HG03108 (cell line): ENCODE data around the gene C8A.

ENCODE experiments used
- ATAC-seq: cut with Tn5 transposase; IDR thresholded peaks from one replicate; pipeline ENCODE4 v1.9.1; 2021; ENCODE audit warnings: moderate library complexity; ENCODE audit not compliant: unreplicated experiment

The C8A gene

DNA sequence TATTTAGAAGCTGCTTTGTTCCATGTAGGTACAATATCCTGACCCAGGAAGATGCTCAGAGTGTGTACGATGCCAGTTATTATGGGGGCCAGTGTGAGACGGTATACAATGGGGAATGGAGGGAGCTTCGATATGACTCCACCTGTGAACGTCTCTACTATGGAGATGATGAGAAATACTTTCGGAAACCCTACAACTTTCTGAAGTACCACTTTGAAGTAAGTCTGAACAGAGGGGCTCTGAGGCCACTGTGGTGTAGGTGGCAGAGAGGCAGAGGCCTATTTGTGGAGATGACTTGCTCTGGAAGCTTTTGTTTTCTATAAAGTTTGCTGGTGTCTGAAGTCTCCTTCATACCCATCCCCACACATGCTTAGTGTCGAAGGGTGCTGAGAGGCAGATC lies 26.8 kb downstream of the C8A start:
- ATAC-seq: no peak

DNA sequence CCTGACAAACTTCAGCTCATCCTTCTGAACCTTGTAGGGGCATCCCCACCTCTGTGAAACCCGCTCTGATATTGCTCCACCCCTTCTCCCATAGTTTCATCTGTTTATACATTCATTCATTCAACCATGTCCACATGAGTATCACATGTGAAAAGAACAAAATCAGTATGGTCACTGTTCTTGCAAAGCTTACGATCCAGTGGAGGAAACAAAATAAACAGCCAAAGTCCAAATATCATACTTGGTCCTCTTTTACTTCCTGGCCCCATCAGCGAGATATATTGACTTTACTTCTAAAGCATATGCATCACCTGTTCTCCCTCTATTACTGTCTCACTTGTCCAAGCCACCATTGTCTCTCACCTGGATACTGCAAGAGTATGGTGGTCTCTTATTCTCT lies 35.6 kb downstream of the C8A start:
- ATAC-seq: no peak

DNA sequence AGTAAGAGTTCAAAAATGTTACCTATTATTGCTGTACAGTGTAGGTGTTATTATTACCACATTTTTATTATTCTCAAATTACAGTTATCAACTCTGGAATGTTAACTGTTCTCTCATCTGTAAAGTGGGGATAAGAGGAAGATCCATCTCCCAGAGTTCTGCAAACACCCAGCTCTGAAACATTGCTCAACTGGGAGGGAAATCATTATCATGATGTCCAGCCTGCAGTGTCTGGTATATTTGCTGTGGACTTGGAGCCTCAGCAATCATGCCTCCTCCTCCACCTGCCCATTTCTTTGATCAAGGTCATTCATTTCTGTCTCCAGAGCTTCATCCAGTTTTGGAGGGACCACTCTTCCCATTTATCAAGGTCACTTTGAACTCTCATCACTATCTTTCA lies 39.4 kb downstream of the C8A start:
- ATAC-seq: no peak

DNA sequence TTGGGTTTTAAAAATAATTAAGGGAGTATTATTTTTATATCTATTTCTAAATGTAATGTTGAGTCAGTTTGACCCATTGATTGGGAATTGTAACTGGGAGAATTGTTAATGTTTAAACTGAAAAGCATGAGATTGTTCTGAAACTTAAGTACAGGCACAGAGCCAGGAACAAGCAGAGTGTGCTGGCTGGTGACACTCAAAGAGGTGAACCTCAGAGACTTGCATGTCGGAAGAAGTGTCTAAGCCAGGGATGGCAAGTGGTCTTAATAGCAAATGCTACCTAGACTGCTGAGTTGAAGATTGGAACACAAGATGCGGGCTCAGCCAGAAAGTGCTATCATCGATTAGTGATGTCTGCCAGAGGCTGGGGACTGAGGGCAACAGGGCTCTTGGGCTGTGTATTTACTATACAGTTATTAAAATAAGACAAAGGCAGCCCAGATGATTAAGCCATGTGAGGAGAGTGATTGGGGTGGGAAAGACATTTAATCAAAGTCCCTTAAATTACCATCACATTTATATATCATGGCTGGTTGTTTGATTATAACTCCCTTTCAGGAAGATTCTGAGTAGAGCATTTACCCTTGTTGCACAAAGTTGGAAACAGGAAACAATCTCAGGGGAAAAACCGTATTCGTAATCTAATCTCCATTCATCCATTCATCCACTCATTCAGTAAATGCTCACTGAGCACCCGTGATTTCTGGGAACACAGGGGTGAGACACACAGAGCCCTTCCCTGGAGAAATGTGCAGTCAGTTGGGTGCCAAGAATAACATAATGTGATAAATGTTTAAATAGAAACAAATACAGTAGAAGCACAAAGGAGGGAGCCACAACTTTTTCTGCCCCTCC lies 42.8 kb downstream of the C8A start:
- ATAC-seq: no peak

DNA sequence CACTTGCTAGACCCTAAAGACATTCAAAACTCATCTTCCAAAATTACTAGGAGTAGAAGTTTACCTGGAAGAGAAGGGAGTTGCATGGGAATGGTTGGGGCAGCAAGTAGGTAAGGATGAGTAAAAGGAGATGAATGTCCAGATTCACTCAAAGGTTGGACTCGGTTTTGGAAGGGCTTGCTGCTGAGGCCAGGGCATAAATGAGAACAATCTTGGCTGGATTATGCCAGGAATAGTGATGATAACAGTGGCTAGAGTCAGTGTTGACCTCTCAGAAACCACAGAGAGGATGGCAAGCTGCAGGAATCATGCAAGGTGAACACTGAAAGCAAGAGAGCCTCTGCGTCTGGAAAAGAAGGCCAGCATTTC lies 43.4 kb downstream of the C8A start:
- no peak for ATAC-seq

DNA sequence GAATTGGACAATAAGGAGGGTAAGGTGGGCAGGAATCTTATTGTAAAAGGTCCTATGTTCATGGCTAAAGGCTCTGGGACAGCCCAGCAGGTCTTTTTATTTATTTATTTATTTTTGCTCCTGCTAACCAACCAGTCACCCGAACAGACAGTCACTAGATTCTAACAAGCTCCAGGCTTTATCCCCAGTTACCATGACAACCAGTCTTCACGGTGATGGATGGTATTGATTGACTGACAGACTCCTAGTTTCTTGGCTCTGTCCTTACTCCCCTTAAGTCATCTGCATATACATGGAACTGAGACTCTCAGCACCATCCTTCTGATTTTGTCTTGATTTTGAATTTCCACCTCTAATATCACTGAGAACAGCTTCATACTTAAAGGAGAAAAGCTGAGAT lies 44.3 kb downstream of the C8A start:
- no peak for ATAC-seq

DNA sequence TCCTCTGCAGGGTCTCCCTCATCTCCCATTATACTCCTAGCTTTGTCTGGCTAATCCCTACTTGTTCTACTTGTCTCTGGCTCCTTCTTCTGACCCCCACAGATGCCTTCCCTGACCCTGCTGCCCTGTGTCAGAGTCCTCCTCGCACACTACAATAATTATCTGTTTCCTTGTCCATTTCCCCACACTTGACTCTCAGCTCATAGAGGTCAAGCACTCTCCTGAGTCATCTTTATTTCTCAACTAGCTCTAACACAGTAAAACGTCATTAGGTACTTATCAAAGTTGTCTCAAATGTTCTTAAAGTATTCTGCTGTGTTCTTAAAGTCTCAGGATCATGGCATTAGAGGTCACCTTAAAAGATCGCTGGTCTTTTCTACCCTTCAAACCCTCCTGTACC lies 47.1 kb downstream of the C8A start:
- no peak for ATAC-seq

DNA sequence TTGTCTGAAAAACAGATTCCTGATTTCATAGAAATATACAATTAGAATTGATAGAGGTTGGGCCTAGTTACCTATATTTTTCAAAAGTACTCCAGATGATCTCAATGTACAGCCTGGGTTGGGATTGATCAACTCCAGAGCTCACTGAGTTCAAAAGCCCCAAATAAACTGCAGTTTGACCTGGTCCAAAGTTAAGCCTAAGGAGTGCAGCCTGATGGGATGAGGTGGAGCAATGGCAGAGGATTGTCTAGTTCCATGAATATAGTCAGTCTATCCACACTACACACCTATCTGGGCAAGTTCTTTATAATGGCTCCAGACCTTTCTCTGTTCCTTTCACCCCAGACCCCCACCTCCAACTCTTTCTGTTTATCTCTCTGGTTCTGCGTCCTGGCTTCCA lies 49.2 kb downstream of the C8A start:
- ATAC-seq: no peak

DNA sequence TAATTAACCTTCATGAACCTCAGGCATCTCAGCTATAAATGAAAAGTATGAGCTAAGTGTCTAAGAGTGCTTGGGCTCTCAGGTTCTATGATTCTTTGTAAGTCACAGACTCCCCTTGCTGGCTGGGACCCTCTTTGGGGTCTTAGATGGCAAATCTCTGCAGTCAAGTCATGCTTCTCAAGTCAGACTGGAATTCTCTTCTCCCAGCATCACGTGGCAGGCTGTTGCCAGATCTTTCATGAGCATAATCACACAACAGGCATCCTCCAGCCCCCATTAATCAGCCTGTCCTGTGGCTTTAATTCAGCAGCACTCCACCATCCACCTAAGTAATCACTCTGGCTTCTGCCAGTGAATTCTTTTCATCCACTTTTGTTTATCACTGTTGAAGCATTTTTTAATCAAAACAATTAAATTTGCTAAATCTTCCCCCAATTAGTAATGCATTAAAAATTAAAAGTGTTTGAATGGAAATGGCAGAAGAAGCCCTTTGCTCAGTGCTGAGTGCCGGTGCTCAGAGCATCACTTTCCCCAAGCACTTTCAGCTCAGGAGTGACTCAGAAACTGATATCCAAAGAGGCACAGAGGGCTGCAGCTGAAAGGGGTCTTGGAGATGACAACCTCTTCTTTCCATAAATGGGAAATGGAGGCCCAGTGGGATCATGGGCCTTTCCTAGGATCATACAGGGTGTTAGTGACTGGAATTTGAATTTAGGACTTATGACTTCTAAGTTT lies 50.2 kb downstream of the C8A start:
- no peak for ATAC-seq

DNA sequence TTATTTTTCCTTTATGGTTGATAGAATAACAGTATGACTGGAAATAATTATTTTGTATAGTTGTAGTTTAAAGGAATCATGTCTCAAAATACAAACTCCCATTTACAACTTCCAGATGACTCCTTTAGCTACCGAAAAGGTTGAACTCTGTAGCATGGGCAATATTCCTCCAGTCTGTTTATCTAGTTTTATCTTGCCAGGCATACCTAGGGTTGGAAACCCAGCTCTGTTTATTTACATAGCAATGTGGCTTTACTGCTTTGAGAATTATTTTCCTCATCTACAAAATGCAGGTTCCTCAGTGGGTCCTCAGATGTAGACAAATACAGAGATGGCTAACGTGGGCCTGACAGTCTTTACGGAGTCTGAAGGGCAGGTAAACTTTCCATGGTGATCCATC lies 51.1 kb downstream of the C8A start:
- no peak for ATAC-seq

DNA sequence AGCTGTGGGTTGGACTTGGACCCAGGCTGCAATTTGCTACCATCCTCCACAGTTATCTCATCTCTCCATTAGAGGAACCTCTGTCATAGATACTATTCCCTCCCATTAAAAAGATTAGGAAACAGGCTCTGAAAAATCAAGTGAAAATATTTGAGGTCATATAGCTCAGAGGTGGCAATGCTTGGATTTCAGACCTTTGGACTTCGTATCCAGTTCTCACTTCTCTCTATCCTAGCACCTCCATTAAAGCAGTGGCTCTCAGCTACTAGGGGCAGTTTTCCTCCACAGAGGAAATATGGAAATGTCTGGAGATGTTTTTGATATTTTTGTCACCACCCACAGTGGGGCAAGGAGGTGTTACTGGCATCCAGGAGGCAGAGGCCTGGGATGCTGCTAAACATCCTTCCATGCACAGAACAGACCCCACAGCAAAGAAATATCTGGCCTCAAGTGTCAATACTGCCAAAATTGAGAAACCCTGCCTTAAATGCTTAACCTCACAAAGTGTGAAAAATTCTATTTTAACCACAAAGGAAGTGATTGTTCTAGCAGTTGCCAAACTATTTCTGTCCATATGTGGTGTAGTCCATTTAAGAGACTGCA lies 54.1 kb downstream of the C8A start:
- no peak for ATAC-seq

DNA sequence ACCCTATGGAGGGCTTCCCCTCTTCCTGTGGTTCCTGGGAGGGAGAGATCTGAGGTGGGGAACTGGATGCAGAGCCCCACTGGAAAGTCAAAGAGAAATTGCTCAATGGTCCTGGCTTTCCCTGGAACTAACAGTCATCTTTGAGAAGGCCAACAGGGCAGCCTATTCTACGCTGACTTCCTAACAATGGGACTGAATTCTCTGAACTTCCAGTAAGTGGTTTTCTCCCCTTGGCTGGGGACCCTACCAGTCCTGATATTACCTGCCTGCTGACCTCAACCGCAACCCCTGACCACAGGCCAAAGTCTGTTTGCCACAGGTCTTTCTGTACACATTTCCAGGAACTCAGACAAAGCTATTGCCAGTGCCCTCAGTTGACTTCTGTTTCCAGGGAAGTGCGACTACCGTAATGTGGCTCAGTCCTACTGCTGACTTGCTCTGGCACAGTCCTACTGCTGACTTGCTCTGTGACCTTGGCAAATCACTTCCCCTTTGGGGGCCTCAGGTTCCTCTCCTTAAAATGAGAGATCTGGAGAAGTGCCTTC lies 55.9 kb downstream of the C8A start:
- ATAC-seq: no peak

DNA sequence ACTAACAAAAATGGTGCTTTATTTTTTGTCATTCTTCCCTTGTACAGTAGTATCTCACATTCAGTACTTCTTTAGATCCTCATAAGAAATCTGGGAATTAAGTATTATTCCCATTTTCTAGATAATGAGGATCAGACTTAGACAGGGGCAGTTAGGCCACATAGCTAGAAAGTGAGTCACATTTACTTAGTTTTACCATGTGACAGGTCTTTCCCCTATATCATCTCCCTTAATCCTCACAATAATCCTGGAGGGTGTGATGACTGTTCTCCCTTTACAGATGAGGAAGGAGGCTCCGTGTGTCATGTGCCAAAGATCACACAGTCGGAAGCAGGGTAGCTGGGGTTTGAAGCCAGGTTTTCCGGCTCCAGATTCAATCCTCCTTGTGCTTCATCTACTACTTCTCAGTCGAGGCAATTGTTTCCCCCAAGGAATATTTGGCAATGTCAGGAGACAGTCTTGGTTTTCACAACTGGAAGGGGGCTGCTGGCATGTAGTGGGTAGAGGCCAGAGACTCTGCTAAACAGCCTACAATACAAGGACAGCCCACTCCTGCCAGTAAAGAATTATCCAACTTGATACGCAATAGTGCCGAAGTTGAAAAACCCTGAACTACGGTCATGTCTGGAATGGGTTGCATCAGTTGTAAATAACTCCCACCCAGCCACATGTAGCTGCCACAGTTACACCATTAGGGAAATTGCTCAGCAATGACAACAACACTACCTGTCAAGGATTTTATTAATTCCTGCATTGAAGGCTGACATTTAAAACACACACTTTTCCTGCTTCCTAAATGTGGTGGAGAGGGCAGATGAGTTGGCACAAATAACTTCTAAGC lies 56.7 kb downstream of the C8A start:
- ATAC-seq: no peak

DNA sequence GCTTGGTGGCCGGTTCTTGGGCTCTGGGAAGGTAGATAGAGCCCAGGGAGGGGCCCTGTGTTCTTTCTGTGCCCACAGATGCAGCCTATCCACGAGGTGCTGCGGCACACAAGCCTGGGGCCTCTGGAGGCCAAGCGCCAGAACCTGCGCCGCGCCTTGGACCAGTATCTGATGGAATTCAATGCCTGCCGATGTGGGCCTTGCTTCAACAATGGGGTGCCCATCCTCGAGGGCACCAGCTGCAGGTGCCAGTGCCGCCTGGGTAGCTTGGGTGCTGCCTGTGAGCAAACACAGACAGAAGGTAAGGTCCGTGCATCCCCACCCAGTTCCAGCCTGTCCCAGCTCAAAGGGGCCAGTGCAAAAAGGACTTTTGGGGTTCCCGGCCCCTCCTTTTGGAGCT lies 57.7 kb downstream of the C8A start:
- no peak for ATAC-seq

DNA sequence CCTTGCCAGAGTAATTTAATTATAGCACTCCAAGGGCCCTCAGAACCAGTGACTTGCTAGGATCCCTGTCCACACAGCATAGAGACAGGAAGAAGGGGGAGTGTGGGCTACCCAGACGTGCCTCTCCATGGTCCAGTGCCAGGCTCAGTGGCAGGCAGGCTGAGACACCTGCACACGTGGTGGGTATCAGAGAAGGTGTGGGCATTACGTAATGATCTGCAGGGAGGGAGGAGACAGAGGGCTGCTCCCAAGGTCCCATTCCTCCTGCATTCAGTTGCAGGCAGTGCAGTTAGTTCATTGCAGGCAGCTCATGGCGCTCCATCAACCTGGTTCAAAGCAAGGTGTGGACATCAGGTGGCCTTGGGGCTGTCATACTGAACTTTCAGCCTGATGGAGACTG lies 61.4 kb downstream of the C8A start:
- no peak for ATAC-seq

DNA sequence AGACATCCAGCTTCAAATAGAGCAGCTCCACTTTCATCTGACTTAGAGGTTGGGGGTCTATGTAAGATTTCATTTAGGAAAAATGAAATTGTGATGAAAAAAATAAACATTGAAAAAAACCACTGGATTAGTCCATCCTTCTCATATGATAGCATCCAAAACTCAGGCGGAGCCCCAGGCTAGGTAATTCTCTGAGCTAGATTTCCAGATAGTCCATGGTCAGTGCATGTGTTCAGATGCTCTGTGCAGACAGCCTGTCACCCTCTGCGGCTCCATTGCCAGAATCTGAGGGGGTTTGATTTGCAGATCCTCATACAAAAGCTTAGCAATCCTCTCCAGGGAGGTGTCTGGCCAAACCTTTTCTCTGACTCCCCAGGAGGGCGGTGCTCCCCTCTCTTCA lies 62.0 kb downstream of the C8A start:
- ATAC-seq: no peak

DNA sequence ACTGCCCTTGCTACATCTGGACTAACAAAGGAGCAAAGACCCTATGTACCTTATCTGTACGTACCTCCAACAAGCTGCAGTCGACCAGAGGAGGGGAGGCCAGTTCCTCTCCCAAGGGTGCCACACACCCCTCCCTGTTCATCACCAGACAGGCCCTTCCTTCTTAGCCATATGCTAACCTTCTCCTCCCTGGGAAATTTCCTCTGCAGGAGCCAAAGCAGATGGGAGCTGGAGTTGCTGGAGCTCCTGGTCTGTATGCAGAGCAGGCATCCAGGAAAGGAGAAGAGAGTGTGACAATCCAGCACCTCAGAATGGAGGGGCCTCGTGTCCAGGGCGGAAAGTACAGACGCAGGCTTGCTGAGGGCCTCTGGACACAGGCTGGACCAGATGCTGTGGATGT lies 62.8 kb downstream of the C8A start:
- no peak for ATAC-seq

DNA sequence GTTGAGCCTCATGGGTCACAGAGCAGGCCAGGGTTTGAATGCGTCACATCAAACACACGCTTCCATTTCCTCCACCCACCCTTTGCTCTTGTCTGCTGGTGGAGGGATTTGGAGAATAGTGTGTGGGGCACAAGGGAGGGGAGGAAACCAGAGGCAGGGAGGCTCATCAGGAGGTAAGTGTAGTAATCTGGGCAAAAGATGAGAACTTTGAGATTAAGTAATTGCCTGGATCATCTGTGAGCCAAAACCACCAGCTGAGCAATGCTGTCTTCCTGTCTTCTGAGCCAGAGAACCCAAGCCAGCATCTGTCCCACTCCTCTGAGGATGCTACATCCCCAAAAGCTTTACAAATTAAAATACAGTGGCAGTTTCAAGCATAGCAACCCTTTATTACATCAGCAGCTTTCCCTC lies 66.0 kb downstream of the C8A start:
- no peak for ATAC-seq

DNA sequence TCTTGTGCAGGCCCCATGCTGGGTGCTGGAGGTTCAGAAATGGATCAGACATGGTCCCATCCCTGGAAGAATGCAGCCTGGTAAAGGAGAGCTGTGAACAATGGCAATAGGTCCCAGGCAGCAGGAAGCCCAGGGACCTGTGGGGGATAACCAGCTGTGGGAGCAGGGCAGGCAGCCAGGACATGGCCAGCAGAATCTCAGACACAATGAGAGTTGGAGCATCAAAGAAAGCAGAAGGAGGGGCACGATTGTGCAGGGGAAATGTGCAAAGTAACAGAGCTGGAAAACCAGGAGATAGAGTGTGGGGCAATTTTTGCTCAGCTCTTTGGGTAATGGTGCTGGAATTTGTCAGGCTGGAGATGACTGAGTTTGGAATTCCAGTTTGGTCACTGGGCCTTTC lies 66.9 kb downstream of the C8A start:
- no peak for ATAC-seq

DNA sequence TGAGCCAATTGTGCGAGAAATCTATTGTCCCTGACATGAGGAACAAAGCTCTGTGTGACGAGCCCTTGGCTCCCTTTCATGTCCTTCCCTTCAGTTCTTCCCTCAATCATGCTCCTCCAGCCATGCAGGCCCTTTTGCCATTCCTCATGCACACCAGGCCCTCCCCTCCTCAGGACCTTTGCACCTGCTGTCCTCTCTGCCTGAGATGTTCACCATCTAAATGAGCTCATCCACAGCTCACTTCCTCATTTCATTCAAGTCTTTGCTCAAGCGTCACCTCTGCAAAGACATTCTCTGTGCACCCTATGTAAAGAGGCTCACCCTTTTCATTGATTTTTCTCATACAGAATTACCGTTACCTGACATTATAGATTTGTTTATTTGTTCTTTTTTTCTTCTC lies 67.5 kb downstream of the C8A start:
- no peak for ATAC-seq

DNA sequence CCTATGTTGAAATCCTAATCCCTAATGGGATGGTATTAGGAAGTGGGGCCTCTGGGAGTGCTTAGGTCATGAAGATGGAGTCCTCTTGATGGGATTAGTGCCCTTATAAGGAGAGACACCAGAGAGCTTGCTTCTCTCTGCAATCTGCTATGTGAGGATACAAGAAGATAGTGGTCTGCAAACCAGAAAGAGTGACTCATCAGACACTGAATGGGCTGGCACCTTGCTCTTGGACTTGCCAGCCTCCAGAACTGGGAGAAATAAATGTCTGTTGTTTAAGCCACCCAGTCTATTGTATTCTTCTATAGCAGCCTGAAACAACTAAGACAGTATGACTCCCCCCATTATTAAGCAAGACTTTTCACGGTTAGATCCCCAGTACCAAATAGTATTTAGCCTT lies 67.9 kb downstream of the C8A start:
- no peak for ATAC-seq
